KMS-11 (cell line): ENCODE results near the gene ERCC3.
A peak's percentile ranks its signal among the peaks of the same experiment; 100 is the strongest.

Source experiments
- H2AFZ ChIP-seq: fragments of 200-600 bp; sonication (generic); 2 replicates; pipeline ENCODE4 v1.6.1; 2016; ENCODE audit warnings: antibody characterized with exemption, mixed run types, low read depth
- H3K27ac ChIP-seq: fragments of 200-600 bp; sonication (generic); 2 replicates; pipeline ENCODE4 v1.6.1; 2016; ENCODE audit warnings: mild to moderate bottlenecking, mixed run types
- H3K27me3 ChIP-seq: fragments of 200-600 bp; sonication (generic); 2 replicates; pipeline ENCODE4 v1.6.1; 2017; ENCODE audit warnings: mild to moderate bottlenecking, low read depth, mixed run types, moderate library complexity; ENCODE audit not compliant: insufficient read depth
- H3K36me3 ChIP-seq: fragments of 200-600 bp; sonication (generic); 2 replicates; pipeline ENCODE4 v1.6.1; 2017; ENCODE audit warnings: mild to moderate bottlenecking, mixed run types; ENCODE audit not compliant: insufficient read depth
- H3K4me1 ChIP-seq: fragments of 200-600 bp; sonication (generic); 2 replicates; pipeline ENCODE4 v1.6.1; 2016; ENCODE audit warnings: mild to moderate bottlenecking, low read depth, mixed run types; ENCODE audit not compliant: poor library complexity, severe bottlenecking
- H3K4me2 ChIP-seq: fragments of 200-600 bp; sonication (generic); 2 replicates; pipeline ENCODE4 v1.7.0; 2016; ENCODE audit warnings: mild to moderate bottlenecking, mixed run types
- H3K4me3 ChIP-seq: fragments of 200-600 bp; sonication (generic); IDR thresholded peaks from 2 replicates; pipeline ENCODE4 v1.6.1; 2017; ENCODE audit warnings: low read depth, low read length, mixed read lengths; ENCODE audit not compliant: insufficient read depth
- H3K79me2 ChIP-seq: fragments of 200-600 bp; sonication (generic); 2 replicates; pipeline ENCODE4 v1.6.1; 2016; ENCODE audit warnings: low read depth, mixed run types; ENCODE audit not compliant: insufficient read depth
- H3K9ac ChIP-seq: fragments of 200-600 bp; sonication (generic); 2 replicates; pipeline ENCODE4 v1.6.1; 2016; ENCODE audit warnings: mild to moderate bottlenecking, mixed run types
- H4K20me1 ChIP-seq: fragments of 200-600 bp; sonication (generic); 2 replicates; pipeline ENCODE4 v1.6.1; 2016; ENCODE audit warnings: mild to moderate bottlenecking, mixed run types; ENCODE audit not compliant: insufficient read depth
- TF ChIP-seq, protein P1 (sequence below): fragments of 200-600 bp; sonication (generic); conservative IDR thresholded peaks from 2 replicates; pipeline ENCODE4 v1.6.1; 2017; ENCODE audit warnings: low read depth, mild to moderate bottlenecking, antibody characterized with exemption, low read length, moderate library complexity, mixed read lengths

ERCC3 gene

DNA sequence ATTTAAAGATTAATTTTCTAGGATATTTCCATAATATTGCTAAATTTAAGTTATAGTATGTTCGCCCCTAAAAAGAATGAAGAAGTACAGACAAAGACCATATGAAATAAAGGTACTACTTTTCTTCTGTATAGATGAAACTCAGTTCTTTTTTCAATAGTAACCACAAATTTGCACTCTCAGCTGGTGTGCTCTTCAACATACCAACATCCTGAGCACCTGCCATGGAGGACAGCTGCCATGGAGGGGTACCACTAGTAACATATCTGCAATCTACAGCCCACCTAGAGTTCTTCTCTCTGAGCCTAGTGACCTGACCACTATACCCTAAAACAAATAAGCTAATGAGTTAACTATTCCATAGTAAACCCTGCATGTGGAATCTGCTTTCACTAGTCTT is 36.8 kb upstream of the ERCC3 start:
- H3K9ac ChIP-seq = no peak overlapping the region
- H3K36me3 ChIP-seq = no peaks in the 10 kb centered on the region
- no peak overlapping the region for H3K4me3 ChIP-seq
- H3K27ac ChIP-seq = no peak overlapping the region
- TF ChIP-seq, protein P1, sequence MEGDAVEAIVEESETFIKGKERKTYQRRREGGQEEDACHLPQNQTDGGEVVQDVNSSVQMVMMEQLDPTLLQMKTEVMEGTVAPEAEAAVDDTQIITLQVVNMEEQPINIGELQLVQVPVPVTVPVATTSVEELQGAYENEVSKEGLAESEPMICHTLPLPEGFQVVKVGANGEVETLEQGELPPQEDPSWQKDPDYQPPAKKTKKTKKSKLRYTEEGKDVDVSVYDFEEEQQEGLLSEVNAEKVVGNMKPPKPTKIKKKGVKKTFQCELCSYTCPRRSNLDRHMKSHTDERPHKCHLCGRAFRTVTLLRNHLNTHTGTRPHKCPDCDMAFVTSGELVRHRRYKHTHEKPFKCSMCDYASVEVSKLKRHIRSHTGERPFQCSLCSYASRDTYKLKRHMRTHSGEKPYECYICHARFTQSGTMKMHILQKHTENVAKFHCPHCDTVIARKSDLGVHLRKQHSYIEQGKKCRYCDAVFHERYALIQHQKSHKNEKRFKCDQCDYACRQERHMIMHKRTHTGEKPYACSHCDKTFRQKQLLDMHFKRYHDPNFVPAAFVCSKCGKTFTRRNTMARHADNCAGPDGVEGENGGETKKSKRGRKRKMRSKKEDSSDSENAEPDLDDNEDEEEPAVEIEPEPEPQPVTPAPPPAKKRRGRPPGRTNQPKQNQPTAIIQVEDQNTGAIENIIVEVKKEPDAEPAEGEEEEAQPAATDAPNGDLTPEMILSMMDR = no peak
- peak overlapping the region; percentile 18; the same call in 1 of the 2 replicates for H3K4me2 ChIP-seq
- no peak overlapping the region for H2AFZ ChIP-seq
- H3K79me2 ChIP-seq = no peaks in the 10 kb centered on the region
- no peaks in the 10 kb centered on the region for H3K27me3 ChIP-seq
- peaks cover 20% of the 10 kb centered on the region for H3K4me1 ChIP-seq
- no peaks in the 10 kb centered on the region for H4K20me1 ChIP-seq

DNA sequence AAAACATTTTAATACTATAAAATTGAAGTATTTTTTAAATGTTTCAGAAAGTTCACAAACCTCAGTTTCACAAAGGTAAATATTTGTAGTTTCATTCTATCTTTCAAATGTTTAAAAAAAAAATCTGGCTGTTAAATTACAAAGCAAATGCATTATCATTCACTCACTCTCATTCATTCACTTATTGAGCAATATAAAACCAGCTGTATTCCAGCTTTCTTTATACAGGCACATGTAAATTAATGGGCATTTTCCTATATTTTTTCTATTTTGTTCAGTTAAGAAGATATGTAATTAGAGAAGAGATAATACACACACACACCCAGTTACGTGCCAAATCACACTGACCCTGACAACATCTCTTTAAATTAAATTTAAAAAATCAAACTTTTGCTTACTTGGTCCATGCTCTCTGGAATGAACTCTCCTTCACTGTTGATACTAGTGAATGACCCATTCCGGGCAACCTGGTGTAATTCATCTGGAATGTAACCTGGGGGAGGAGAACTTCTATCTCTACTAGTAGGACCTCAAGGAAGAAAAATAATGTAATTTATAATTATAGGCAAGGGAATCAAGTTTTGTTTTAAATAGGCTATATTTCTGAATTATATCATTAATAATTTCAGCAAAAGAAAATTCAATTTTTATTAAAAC is 32.5 kb upstream of the ERCC3 start:
- TF ChIP-seq, protein P1 = no peak
- Histone ChIP-seq H3K9ac (no peak overlapping the region), H3K27ac (no peak overlapping the region), H3K4me2 (no peak overlapping the region), H3K4me3 (no peak overlapping the region), H4K20me1 (no peaks in the 10 kb centered on the region), H3K79me2 (no peaks in the 10 kb centered on the region), H3K27me3 (no peaks in the 10 kb centered on the region), H3K4me1 (peaks cover 15% of the 10 kb centered on the region), H3K36me3 (no peaks in the 10 kb centered on the region), H2AFZ (no peak overlapping the region)

DNA sequence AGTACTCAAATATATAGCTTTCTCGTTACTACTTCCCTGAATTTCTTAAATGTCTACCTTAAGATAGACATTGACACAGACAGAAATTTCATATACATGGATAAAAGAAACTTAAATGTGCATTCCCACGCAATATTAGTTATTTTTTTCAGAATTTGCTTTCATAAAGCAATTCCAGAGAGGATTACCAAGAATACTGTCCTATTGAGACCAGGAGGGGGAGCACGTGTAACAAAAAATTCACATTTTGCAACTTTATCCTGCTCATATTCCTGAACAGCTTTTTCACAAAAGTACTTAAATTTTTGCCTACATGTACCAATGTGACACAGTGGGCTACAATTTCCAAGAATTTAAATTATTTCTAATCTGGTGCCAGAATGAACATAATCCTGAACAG is 30.7 kb upstream of the ERCC3 start:
- H3K27ac ChIP-seq = no peak overlapping the region
- no peak overlapping the region for H3K4me2 ChIP-seq
- H3K9ac ChIP-seq = no peak overlapping the region
- no peaks in the 10 kb centered on the region for H3K27me3 ChIP-seq
- H3K36me3 ChIP-seq = no peaks in the 10 kb centered on the region
- no peaks in the 10 kb centered on the region for H3K4me1 ChIP-seq
- H4K20me1 ChIP-seq = no peaks in the 10 kb centered on the region
- no peak overlapping the region for H3K4me3 ChIP-seq
- H3K79me2 ChIP-seq = no peaks in the 10 kb centered on the region
- TF ChIP-seq, protein P1 = peak; percentile 28; the same call in 1 of the 2 replicates
- no peak overlapping the region for H2AFZ ChIP-seq

DNA sequence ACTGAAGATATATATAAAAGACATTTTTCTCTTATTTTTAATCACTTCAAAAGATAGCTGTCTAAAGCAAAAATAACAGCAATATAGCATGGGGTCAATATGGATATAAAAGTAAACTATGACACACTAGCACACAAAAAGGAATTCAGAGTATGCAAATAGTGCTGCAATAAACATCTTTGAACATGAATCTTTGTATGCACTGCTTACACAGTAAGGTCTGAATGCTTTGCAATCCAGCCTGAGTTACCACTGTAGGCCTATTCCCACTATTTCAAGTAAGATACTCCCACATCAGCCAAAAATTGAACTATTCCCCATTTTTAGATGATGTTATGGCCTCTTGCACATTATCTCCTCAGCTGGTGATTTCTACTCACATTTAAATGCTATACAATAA is 27.4 kb upstream of the ERCC3 start:
- Histone ChIP-seq H3K9ac (no peak overlapping the region), H3K4me1 (no peaks in the 10 kb centered on the region), H3K4me3 (no peak overlapping the region), H2AFZ (no peak overlapping the region), H3K4me2 (no peak overlapping the region), H4K20me1 (no peaks in the 10 kb centered on the region), H3K79me2 (no peaks in the 10 kb centered on the region), H3K27ac (no peak overlapping the region), H3K27me3 (no peaks in the 10 kb centered on the region), H3K36me3 (no peaks in the 10 kb centered on the region)
- TF ChIP-seq, protein P1 = no peak
